ENCODE measurements around the gene SARDH. TPM values are rescaled to one million over a fixed set of nuclear protein-coding genes. Genes with fewer than 3 reads are reported as not detected.

Gene SARDH
- total and polyA plus RNA-seq, 9 of the 15 experiments (the other 6 are each of a cell fraction or from before 2014, with no cell fraction given), result 0.14 TPM; not detected in 8

DNA sequence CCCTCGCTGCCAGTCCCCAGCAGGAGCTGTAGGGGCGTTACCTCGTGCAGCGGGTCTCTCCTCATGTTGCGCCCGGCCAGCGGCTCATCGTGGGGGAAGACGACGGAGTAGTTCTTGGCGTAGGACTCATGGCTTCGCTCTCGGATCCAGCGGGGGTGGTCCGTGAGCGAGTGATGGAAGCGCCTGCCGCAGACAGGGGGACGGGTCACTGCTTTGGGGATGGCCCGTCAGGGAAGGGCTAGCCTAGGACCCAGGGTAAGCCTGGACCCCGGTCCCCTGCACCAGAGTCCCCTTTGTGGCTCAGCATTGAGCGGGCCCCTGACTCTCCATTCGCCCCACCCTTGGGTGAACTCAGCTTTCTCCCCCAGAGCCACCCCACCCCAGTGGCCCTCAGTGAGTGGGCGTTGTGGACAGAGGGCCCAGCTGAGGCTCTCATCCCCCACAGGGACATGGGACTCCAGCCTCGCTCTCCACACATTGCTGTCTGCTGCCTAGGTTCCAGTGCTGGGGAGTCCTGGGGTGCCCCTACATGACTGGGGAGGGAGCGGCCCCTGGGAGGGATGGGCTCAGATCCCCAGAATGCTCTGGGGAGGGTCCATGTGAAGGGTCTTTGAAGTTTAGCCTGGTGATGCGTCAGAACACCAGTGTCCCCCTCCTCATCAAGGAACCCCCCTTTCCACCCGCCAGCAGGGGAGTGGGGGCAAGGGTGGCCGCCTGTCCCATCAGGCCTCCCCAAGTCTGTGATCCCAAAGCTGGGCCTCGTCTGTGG, 29.7 kb downstream of the SARDH start:
- FAIRE-seq (no peak), DNase-seq (ENCODE audit: extremely low read depth in 1 of 4, low spot score in 3 of 4) (no peak), ATAC-seq (no peak)
- Histone ChIP-seq H3K9me3 (replicated peaks; ENCODE audit: control insufficient read depth, insufficient read depth, low read depth, low read length) (no peaks in the 10 kb centered on the region), H3K79me2 (ENCODE audit: control insufficient read depth, insufficient read depth, low read length) (no peaks in the 10 kb centered on the region), H3K4me3 (no peak overlapping the region), H3K9me1 (ENCODE audit: control insufficient read depth, insufficient read depth, low read length) (no peaks in the 10 kb centered on the region), H3K36me3 (ENCODE audit: control insufficient read depth, insufficient read depth, low read length) (no peaks in the 10 kb centered on the region), H3K9ac (ENCODE audit: insufficient read depth in 1 of 2, low read depth in 2 of 2, low read length in 2 of 2) (no peak overlapping the region), H3K4me2 (ENCODE audit: insufficient read depth, low read length) (no peak overlapping the region), H2AFZ (ENCODE audit: low read depth, low read length) (no peak overlapping the region), H4K20me1 (replicated peaks; ENCODE audit: control insufficient read depth, insufficient read depth, low read length) (peaks cover 4% of the 10 kb centered on the region; the same call in 1 of the 2 replicates), H3K4me1 (replicated peaks in 1 of 2; ENCODE audit: control insufficient read depth in 2 of 2, insufficient read depth in 2 of 2, low read length in 2 of 2) (peaks cover 0 to 16% of the 10 kb centered on the region in 2 experiments; a peak in 2 of 5 replicates), H3K27me3 (ENCODE audit: control insufficient read depth in 2 of 2, insufficient read depth in 2 of 2, low read length in 2 of 2) (peaks cover 11 to 54% of the 10 kb centered on the region in 2 experiments; a peak in 4 of 5 replicates), H3K27ac (ENCODE audit: extremely low read depth, low read depth, low read length) (no peak overlapping the region)
- ChIA-PET CTCF (ENCODE audit: low intra/inter-chr PET ratio) (no interaction called here), POLR2A (interaction anchor here (0.6 to 1.1 kb wide), 2 partner anchors 16 to 117 kb away, joined by 3 read pairs; no protein-coding TSS in a partner anchor)
- intact Hi-C loops (cut with micrococcal nuclease), result no loop called here
- TF ChIP-seq ZBTB11 (CRISPR knock-in tag; IDR thresholded peaks at IDR 0.05) (no peak), HSF4 (CRISPR knock-in tag; IDR thresholded peaks at IDR 0.05; ENCODE audit: borderline replicate concordance) (no peak), GTF2E2 (tag; IDR thresholded peaks at IDR 0.05) (no peak), NR4A1 (CRISPR knock-in tag; IDR thresholded peaks at IDR 0.05) (no peak), NR4A1 (tag; IDR thresholded peaks at IDR 0.05) (no peak), EGR1 (conservative IDR thresholded peaks at IDR 0.05) (peak; percentile 23; the same call in 1 of the 2 replicates), TAF1 (IDR thresholded peaks at IDR 0.05; ENCODE audit: control insufficient read depth, extremely low read depth, insufficient read depth, low read length, severe bottlenecking) (no peak)
- in situ Hi-C loops (cut with MboI), result no loop called here
- 6% methylated on average over 23 of the region's 30 CpGs for WGBS (ENCODE audit: insufficient coverage, low coverage, missing lambda C conversion rate)
- BruUV-seq (replicated peaks), result no TSS peak
